ENCODE data around the gene LIM2.

DNA sequence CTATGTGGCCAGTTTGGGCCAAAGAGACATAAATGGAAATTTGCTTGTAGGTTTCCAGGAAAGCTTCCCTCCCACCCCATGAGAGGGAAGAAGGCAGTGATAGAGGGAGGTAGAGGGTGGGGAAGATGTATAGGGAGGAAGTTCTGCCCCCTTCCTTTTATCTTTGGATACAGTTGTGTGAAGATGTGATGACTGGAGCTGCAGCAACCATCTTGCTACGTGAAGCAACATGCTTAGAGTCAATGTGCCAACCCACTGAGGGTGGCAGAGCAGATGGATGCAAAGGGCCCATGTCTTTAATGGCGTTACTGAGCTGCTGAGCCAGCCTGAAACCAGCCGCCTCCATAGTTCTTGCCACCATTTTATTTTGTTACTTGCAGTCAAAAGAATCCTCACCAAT, 56.6 kb downstream of the LIM2 start:
- TF ChIP-seq, protein P1, sequence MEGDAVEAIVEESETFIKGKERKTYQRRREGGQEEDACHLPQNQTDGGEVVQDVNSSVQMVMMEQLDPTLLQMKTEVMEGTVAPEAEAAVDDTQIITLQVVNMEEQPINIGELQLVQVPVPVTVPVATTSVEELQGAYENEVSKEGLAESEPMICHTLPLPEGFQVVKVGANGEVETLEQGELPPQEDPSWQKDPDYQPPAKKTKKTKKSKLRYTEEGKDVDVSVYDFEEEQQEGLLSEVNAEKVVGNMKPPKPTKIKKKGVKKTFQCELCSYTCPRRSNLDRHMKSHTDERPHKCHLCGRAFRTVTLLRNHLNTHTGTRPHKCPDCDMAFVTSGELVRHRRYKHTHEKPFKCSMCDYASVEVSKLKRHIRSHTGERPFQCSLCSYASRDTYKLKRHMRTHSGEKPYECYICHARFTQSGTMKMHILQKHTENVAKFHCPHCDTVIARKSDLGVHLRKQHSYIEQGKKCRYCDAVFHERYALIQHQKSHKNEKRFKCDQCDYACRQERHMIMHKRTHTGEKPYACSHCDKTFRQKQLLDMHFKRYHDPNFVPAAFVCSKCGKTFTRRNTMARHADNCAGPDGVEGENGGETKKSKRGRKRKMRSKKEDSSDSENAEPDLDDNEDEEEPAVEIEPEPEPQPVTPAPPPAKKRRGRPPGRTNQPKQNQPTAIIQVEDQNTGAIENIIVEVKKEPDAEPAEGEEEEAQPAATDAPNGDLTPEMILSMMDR (IDR thresholded peaks at IDR 0.05): no peak
- TF ChIP-seq POLR2A (IDR thresholded peaks at IDR 0.05): no peak

Measured in body of pancreas (tissue), 4 donors.